ENCODE results near the gene CEL. TPM values are rescaled to one million over a fixed set of nuclear protein-coding genes. Genes with fewer than 3 reads are reported as not detected.

The CEL gene
- total and polyA plus RNA-seq, 4 donors: 0.66 to 6.3 (median 0.86) TPM

- ATAC-seq (ENCODE audit: insufficient read depth, low FRiP score) (no peak), DNase-seq (no peak)
- H3K36me3 ChIP-seq (ENCODE audit: control insufficient read depth in 4 of 4, insufficient read depth in 4 of 4, low read length in 4 of 4): peaks cover 0 to 17% (median 8%) of the 10 kb centered on the region in 4 donors
- peaks cover 7 to 16% (median 11%) of the 10 kb centered on the region in 5 donors for H3K4me1 ChIP-seq (ENCODE audit: control insufficient read depth in 5 of 5, insufficient read depth in 5 of 5, low read length in 5 of 5)
- H3K4me3 ChIP-seq: no peak overlapping the region
- WGBS, 2 donors: 94 to 95% methylated on average over 10 of the region's 10 CpGs
- no peak overlapping the region for H3K9ac ChIP-seq (ENCODE audit: insufficient read depth in 1 of 2, low read length in 2 of 2)
- H3K27ac ChIP-seq (ENCODE audit: low read depth in 1 of 2, low read length in 1 of 2): no peak overlapping the region
- no peaks in the 10 kb centered on the region for H3K27me3 ChIP-seq (ENCODE audit: control insufficient read depth in 3 of 3, insufficient read depth in 3 of 3, low read length in 2 of 3)
- peaks cover 0 to 4% (median 0%) of the 10 kb centered on the region in 4 donors for H3K9me3 ChIP-seq (ENCODE audit: control insufficient read depth in 4 of 4, insufficient read depth in 3 of 4, low read length in 3 of 4)
- no peak for TF ChIP-seq CTCF (IDR thresholded peaks at IDR 0.05; ENCODE audit: control extremely low read depth, extremely low read depth)
Observed at GRCh38 chr9:133032171-133032570, 29.6 kb upstream of the CEL start.

GRCh38 chr9:133035669-133036068, 26.1 kb upstream of the CEL start:
- H3K36me3 ChIP-seq (ENCODE audit: control insufficient read depth in 4 of 4, insufficient read depth in 4 of 4, low read length in 4 of 4): peaks cover 0 to 17% (median 9%) of the 10 kb centered on the region in 4 donors
- DNase-seq: no peak
- H3K4me1 ChIP-seq (ENCODE audit: control insufficient read depth in 5 of 5, insufficient read depth in 5 of 5, low read length in 5 of 5): peaks cover 5 to 11% (median 8%) of the 10 kb centered on the region in 5 donors
- H3K9ac ChIP-seq (ENCODE audit: insufficient read depth in 1 of 2, low read length in 2 of 2): no peak overlapping the region
- H3K27me3 ChIP-seq (ENCODE audit: control insufficient read depth in 3 of 3, insufficient read depth in 3 of 3, low read length in 2 of 3): no peaks in the 10 kb centered on the region
- no peak for TF ChIP-seq CTCF (IDR thresholded peaks at IDR 0.05; ENCODE audit: control extremely low read depth, extremely low read depth)
- 68 to 75% methylated on average over 6 of the region's 6 CpGs for WGBS, 2 donors
- H3K9me3 ChIP-seq (ENCODE audit: control insufficient read depth in 4 of 4, insufficient read depth in 3 of 4, low read length in 3 of 4): peaks cover 0 to 4% (median 0%) of the 10 kb centered on the region in 4 donors
- H3K4me3 ChIP-seq: no peak overlapping the region
- H3K27ac ChIP-seq (ENCODE audit: low read depth in 1 of 2, low read length in 1 of 2): no peak overlapping the region
- no peak for ATAC-seq (ENCODE audit: insufficient read depth, low FRiP score)

GRCh38 chr9:133037775-133038515, 23.8 kb upstream of the CEL start:
- Histone ChIP-seq H3K36me3 (ENCODE audit: control insufficient read depth in 4 of 4, insufficient read depth in 4 of 4, low read length in 4 of 4) (peaks cover 3 to 26% (median 16%) of the 10 kb centered on the region in 4 donors), H3K27me3 (ENCODE audit: control insufficient read depth in 3 of 3, insufficient read depth in 3 of 3, low read length in 2 of 3) (no peaks in the 10 kb centered on the region), H3K9ac (ENCODE audit: insufficient read depth in 1 of 2, low read length in 2 of 2) (no peak overlapping the region), H3K9me3 (ENCODE audit: control insufficient read depth in 4 of 4, insufficient read depth in 3 of 4, low read length in 3 of 4) (peaks cover 0 to 4% (median 0%) of the 10 kb centered on the region in 4 donors), H3K4me1 (ENCODE audit: control insufficient read depth in 5 of 5, insufficient read depth in 5 of 5, low read length in 5 of 5) (no peaks in the 10 kb centered on the region), H3K27ac (ENCODE audit: low read depth in 1 of 2, low read length in 1 of 2) (no peak overlapping the region), H3K4me3 (no peak overlapping the region)
- no peak for TF ChIP-seq CTCF (IDR thresholded peaks at IDR 0.05; ENCODE audit: control extremely low read depth, extremely low read depth)
- ATAC-seq (ENCODE audit: insufficient read depth, low FRiP score) (no peak), DNase-seq (no peak)
- WGBS, 2 donors: 91 to 92% methylated on average over 25 of the region's 25 CpGs

Measured in lung (tissue), 12 donors.